Neural cell (in vitro differentiated cells): ENCODE results near the gene HNRNPLL. TPM values are rescaled to one million over a fixed set of nuclear protein-coding genes. Genes with fewer than 3 reads are reported as not detected.
A peak's percentile ranks its signal among the peaks of the same experiment; 100 is the strongest.

ENCODE experiments used
- H2AFZ ChIP-seq: fragments of 200-600, 300-800 bp; sonication (generic), shearing (Covaris generic); 2 replicates; pipeline ENCODE4 v1.6.0; 2014; ENCODE audit warnings: low read depth, mild to moderate bottlenecking, antibody characterized with exemption, low read length, moderate library complexity
- H3F3A ChIP-seq: fragments of 200-600 bp; shearing (Covaris generic); 2 replicates; pipeline ENCODE4 v1.6.1; 2016; ENCODE audit warnings: mild to moderate bottlenecking, moderate library complexity, mixed read lengths, antibody characterized with exemption, low read length; ENCODE audit not compliant: insufficient read depth, poor library complexity, severe bottlenecking
- H3K27ac ChIP-seq: fragments of 200-600, 300-800 bp; sonication (generic), shearing (Covaris generic); 2 replicates; pipeline ENCODE4 v1.5.1; 2014; ENCODE audit warnings: mild to moderate bottlenecking, low read length, moderate library complexity
- H3K27me3 ChIP-seq: fragments of 300-800, 200-600 bp; sonication (generic), shearing (Covaris generic); 2 replicates; pipeline ENCODE4 v1.6.0; 2014; ENCODE audit warnings: mild to moderate bottlenecking, low read depth, low read length, moderate library complexity; ENCODE audit not compliant: insufficient read depth
- H3K36me3 ChIP-seq: fragments of 300-800, 200-600 bp; sonication (generic), shearing (Covaris generic); 2 replicates; pipeline ENCODE4 v1.5.1; 2014; ENCODE audit warnings: mild to moderate bottlenecking, antibody characterized with exemption, low read length, moderate library complexity; ENCODE audit not compliant: insufficient read depth
- H3K4me2 ChIP-seq: fragments of 300-800, 200-600 bp; sonication (generic), shearing (Covaris generic); 2 replicates; pipeline ENCODE4 v1.6.0; 2014; ENCODE audit warnings: mild to moderate bottlenecking, low read length
- H3K4me3 ChIP-seq: fragments of 300-800, 200-600 bp; sonication (generic), shearing (Covaris generic); 2 replicates; pipeline ENCODE4 v1.5.1; 2014; ENCODE audit warnings: mild to moderate bottlenecking, low read length, moderate library complexity
- H3K79me2 ChIP-seq: fragments of 200-600 bp; shearing (Covaris generic); replicated peaks from 2 replicates; pipeline ENCODE4 v1.6.0; 2014; ENCODE audit warnings: mild to moderate bottlenecking, low read length, moderate library complexity; ENCODE audit not compliant: insufficient read depth
- H3K9ac ChIP-seq: fragments of 300-800, 200-600 bp; sonication (generic), shearing (Covaris generic); 2 replicates; pipeline ENCODE4 v1.6.1; 2016; ENCODE audit warnings: mild to moderate bottlenecking, low read length, mixed read lengths
- H3K9me2 ChIP-seq: fragments of 200-600 bp; shearing (Covaris generic); 2 replicates; pipeline ENCODE4 v1.6.1; 2016; ENCODE audit warnings: mild to moderate bottlenecking, low read length, mixed read lengths; ENCODE audit not compliant: insufficient read depth
- H3K9me3 ChIP-seq: fragments of 200-600, 300-800 bp; sonication (generic), shearing (Covaris generic); 2 replicates; pipeline ENCODE4 v1.6.1; 2016; ENCODE audit warnings: mild to moderate bottlenecking, mixed run types, low read length, moderate library complexity, mixed read lengths
- H4K20me1 ChIP-seq: fragments of 200-600 bp; shearing (Covaris generic); 2 replicates; pipeline ENCODE4 v1.6.1; 2016; ENCODE audit warnings: mild to moderate bottlenecking, mixed run types; ENCODE audit not compliant: insufficient read depth
- CTCF ChIP-seq: fragments of 450-650 bp; IDR thresholded peaks from 2 replicates; pipeline ENCODE4 v1.5.1; 2014; ENCODE audit warnings: antibody characterized with exemption, mild to moderate bottlenecking, moderate library complexity; ENCODE audit not compliant: poor library complexity, severe bottlenecking
- EP300 ChIP-seq: fragments of 450-650 bp; conservative IDR thresholded peaks from 2 replicates; pipeline ENCODE4 v1.6.1; 2014; ENCODE audit warnings: antibody characterized with exemption, mild to moderate bottlenecking, moderate library complexity; ENCODE audit not compliant: poor library complexity, severe bottlenecking
- EZH2 ChIP-seq: fragments of 200-600, 300-800 bp; shearing (Covaris generic), sonication (generic); IDR thresholded peaks from 2 replicates; pipeline ENCODE4 v1.6.1; 2014; ENCODE audit warnings: antibody characterized with exemption, low read length, borderline replicate concordance, mild to moderate bottlenecking; ENCODE audit not compliant: insufficient read depth, poor library complexity, severe bottlenecking
- MXI1 ChIP-seq: fragments of 450-650 bp; conservative IDR thresholded peaks from 2 replicates; pipeline ENCODE4 v1.6.1; 2014; ENCODE audit warnings: antibody characterized with exemption, mild to moderate bottlenecking; ENCODE audit not compliant: poor library complexity, severe bottlenecking
- POLR2AphosphoS5 ChIP-seq: IDR thresholded peaks from 2 replicates; pipeline ENCODE4 v1.6.1; 2012
- RAD21 ChIP-seq: fragments of 450-650 bp; conservative IDR thresholded peaks from 2 replicates; pipeline ENCODE4 v1.6.1; 2014; ENCODE audit warnings: antibody characterized with exemption, mild to moderate bottlenecking, moderate library complexity
- REST ChIP-seq: IDR thresholded peaks from 2 replicates; pipeline ENCODE4 v1.6.1; 2012; ENCODE audit warnings: borderline replicate concordance
- SMC3 ChIP-seq: fragments of 450-650 bp; conservative IDR thresholded peaks from 2 replicates; pipeline ENCODE4 v1.6.1; 2014; ENCODE audit warnings: antibody characterized with exemption, mild to moderate bottlenecking, moderate library complexity; ENCODE audit not compliant: poor library complexity
- TAF1 ChIP-seq: IDR thresholded peaks from 2 replicates; pipeline ENCODE4 v1.6.1; 2012; ENCODE audit warnings: low read depth
- polyA plus RNA-seq: library from polyadenylated mRNA; depleted of rRNA; stranded (reverse); fragments of >200 nt; gene quantifications from 2 replicates; pipeline ENCODE4 v1.2.3, GENCODE V29; 2014

Gene HNRNPLL
- polyA plus RNA-seq, 1 donor from 2014 or later = 63.5 TPM

DNA sequence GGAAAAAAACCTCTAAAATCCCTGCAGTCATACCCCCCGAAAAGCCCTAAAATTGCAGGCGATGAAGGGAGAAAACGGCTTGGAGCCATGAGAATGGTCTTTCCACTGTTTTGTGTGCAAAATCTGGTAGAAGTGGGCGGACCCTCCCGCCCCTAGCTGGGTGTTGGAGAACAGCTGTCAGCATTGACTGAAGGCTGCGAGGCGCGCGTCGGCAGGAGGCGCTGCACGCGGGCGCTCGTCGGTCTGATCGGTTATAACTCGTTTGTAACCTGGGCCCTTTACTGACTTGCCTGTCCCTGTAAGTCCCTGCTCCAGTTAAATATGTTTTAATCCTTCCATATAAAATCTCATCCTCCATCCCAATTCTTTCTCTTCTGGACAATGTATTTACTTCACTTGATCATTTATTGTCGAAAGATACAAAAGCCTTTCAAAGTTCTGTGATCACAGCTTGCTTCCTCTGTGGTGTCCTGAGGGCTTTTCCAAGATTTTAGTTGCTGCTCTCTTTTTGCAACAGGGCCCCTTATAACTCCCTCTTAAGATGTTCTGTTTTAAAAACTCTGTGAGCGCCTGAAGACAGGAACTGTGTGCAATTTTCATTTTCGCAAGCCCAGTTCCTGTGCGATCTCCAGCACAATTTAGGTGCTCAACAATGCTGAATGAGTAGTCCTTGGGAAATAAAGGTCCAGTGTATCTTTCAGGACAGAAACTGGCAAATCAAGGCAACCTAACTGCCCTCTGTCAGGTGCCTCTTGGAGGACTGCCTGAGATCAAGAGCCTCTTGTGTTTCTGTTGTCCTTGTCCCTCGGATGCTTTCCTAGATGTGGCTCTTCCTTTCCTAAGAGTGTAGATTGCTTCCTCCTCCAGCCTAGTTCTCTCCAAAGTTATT is 918 bp upstream of the HNRNPLL start:
- Histone ChIP-seq H4K20me1 (peaks cover 3% of the 10 kb centered on the region), H3K9me3 (no peaks in the 10 kb centered on the region), H3K27me3 (no peaks in the 10 kb centered on the region), H3K79me2 (peaks cover 32% of the 10 kb centered on the region), H3K9ac (peak overlapping the region; percentile 90), H3K4me3 (peak overlapping the region; percentile 87), H2AFZ (peak overlapping the region; percentile 84), H3K4me2 (no peak overlapping the region), H3K9me2 (no peaks in the 10 kb centered on the region), H3F3A (peaks cover 7% of the 10 kb centered on the region), H3K27ac (peak overlapping the region; percentile 91), H3K36me3 (no peaks in the 10 kb centered on the region)
- TF ChIP-seq EP300 (peak; percentile 53), SMC3 (peak; percentile 81), CTCF (peak; percentile 96), REST (peak; percentile 3), EZH2 (no peak), POLR2AphosphoS5 (peak; percentile 52), TAF1 (no peak), RAD21 (peak; percentile 74), MXI1 (no peak)

GRCh38 chr2:38602136-38602731 is 494 bp downstream of the HNRNPLL start:
- Histone ChIP-seq H2AFZ (peak overlapping the region; percentile 71), H3K9me3 (no peaks in the 10 kb centered on the region), H3F3A (peaks cover 7% of the 10 kb centered on the region), H3K9ac (peak overlapping the region; percentile 90), H3K27me3 (no peaks in the 10 kb centered on the region), H3K4me2 (no peak overlapping the region), H3K9me2 (no peaks in the 10 kb centered on the region), H3K27ac (peak overlapping the region; percentile 91), H3K4me3 (peak overlapping the region; percentile 87), H3K36me3 (no peaks in the 10 kb centered on the region), H4K20me1 (peaks cover 8% of the 10 kb centered on the region), H3K79me2 (peaks cover 46% of the 10 kb centered on the region)
- TF ChIP-seq POLR2AphosphoS5 (no peak), REST (peak; percentile 18), CTCF (no peak), MXI1 (no peak), RAD21 (no peak), SMC3 (no peak), EZH2 (no peak)
